Measurements from ENCODE around the gene MYO15B.

The MYO15B gene

GRCh38 chr17:75617675-75618074, 30.1 kb downstream of the MYO15B start:
- no peak for TF ChIP-seq CTCF (IDR thresholded peaks at IDR 0.05; ENCODE audit: low read depth, low read length)

GRCh38 chr17:75619506-75620431, 32.2 kb downstream of the MYO15B start:
- TF ChIP-seq CTCF (IDR thresholded peaks at IDR 0.05; ENCODE audit: low read depth, low read length), result peak; percentile 52
- H3K4me3 ChIP-seq (replicated peaks in 1 of 2; ENCODE audit: low read depth in 2 of 2, low read length in 2 of 2), result no peak overlapping the region
- peak; percentile 35 to 43 for DNase-seq (ENCODE audit: low read depth in 2 of 2)

More at GRCh38 chr17:75617675-75618074, 30.1 kb downstream of the MYO15B start:
- H3K4me3 ChIP-seq (replicated peaks in 1 of 2; ENCODE audit: low read depth in 2 of 2, low read length in 2 of 2), result no peak overlapping the region
- DNase-seq (ENCODE audit: low read depth in 2 of 2), result no peak

GRCh38 chr17:75621489-75621888, 33.9 kb downstream of the MYO15B start:
- TF ChIP-seq CTCF (IDR thresholded peaks at IDR 0.05; ENCODE audit: low read depth, low read length), result no peak
- DNase-seq (ENCODE audit: low read depth in 2 of 2), result no peak
- H3K4me3 ChIP-seq (replicated peaks in 1 of 2; ENCODE audit: low read depth in 2 of 2, low read length in 2 of 2), result no peak overlapping the region

- no peak overlapping the region for H3K4me3 ChIP-seq (replicated peaks in 1 of 2; ENCODE audit: low read depth in 2 of 2, low read length in 2 of 2)
- TF ChIP-seq CTCF (IDR thresholded peaks at IDR 0.05; ENCODE audit: low read depth, low read length), result no peak
- no peak for DNase-seq (ENCODE audit: low read depth in 2 of 2)
Observed at GRCh38 chr17:75622076-75622475, 34.5 kb downstream of the MYO15B start.

GRCh38 chr17:75622771-75623273, 35.2 kb downstream of the MYO15B start:
- DNase-seq (ENCODE audit: low read depth in 2 of 2), result no peak
- no peak overlapping the region for H3K4me3 ChIP-seq (replicated peaks in 1 of 2; ENCODE audit: low read depth in 2 of 2, low read length in 2 of 2)
- no peak for TF ChIP-seq CTCF (IDR thresholded peaks at IDR 0.05; ENCODE audit: low read depth, low read length)

- no peak for DNase-seq (ENCODE audit: low read depth in 2 of 2)
- H3K4me3 ChIP-seq (replicated peaks in 1 of 2; ENCODE audit: low read depth in 2 of 2, low read length in 2 of 2), result no peak overlapping the region
- no peak for TF ChIP-seq CTCF (IDR thresholded peaks at IDR 0.05; ENCODE audit: low read depth, low read length)
Observed at GRCh38 chr17:75623386-75623785, 35.8 kb downstream of the MYO15B start.
